HG03558 (cell line): Measurements from ENCODE around the gene ITGA7.
A peak's percentile ranks its signal among the peaks of the same experiment; 100 is the strongest.

Experiments
- ATAC-seq: cut with Tn5 transposase; IDR thresholded peaks from one replicate; pipeline ENCODE4 v1.9.1; 2021; ENCODE audit warnings: moderate number of reproducible peaks; ENCODE audit not compliant: unreplicated experiment; ENCODE audit errors: extremely low read depth

The ITGA7 gene

DNA sequence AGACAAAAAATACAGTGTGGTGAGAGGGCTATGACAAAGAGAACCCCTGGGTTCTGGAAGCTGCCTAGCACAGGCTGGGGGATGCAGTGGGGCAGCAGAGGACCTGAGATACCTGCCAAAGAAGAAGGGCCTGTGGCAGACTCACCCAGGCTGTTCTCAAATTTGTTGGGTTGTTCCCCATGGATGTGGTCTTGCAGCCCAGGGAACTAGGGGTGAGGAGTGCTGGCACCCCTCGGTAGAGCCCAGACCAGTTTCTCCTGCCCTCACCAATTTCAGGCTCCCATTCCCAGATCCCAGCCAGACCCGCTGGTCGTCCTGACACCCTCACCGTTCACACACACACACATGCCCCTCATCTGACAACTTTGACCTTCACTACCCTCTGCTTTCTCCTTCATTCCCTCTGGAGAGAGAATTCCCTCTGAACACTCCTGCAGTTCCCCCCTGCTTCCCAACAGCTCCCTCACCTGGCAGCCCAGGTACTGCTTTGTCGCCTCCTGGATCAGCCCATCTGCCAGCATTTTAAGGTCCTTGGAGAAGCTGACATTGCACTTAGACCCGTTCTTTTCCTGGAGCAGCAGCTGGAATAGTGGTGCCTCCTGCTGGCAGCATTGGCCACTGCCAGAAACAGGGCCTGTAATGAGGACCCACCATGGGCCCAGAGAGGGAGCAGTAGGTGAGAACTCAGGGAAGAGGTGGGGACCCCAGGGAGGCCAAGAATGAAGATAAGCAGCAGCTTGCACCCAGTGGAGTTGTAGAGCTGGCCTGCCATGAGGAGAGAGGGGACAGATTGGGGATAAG is 29.3 kb upstream of the ITGA7 start:
- ATAC-seq, result no peak

DNA sequence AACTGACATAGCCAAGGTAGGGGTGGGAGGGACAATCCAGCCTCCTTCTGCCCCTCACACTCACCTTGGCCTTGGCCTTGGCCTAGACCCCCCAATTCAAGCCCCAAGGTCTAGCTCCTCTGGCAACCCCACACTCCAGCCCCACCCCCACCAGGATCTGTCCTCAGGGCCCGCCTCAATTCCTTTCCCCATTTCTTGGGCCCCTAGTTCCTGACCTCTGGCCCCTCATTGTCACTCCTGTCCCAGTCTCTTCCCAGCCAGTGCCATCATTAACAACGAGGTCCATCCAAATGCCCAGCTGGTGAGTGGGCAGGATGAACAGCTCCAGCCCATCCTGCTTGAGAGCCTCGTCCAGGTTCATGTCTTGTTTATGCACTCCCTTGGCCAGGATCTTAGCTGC is 28.4 kb upstream of the ITGA7 start:
- no peak for ATAC-seq

DNA sequence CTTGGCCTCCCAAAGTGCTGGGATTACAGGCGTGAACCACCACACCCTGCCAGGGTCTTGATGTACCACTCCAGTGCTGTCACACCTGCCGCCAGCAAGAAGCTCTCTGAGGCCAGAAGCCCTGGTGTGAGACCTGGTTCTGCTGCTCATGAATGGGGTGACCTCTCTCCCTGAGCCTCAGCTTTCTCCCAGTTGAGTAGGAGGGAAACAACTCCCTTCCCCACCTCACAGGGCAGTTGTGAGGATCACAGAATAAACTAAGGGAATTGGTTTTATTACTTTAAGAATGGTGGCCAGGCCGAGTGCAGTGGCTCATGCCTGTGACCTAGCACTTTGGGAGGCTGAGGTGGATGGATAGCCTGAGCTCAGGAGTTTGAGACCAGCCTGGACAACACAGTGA is 26.9 kb upstream of the ITGA7 start:
- ATAC-seq, result no peak

DNA sequence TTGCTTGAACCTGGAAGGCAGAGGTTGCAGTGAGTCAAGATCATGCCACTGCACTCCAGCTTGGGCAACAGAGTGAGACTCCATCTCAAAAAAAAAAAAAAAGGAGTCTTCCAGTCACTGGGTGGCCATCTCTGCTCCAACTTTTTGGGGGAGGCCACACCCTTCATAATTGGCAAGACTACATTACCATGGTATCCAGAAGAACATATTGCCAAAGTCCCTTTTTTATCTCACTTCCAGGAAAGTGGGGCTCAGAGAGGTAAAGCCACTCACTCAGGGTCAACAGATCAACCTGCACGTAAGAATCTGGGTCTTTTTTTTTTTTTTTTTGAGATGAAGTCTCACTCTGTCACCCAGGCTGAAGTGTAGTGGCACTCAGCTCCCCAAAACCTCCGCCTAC is 26.2 kb upstream of the ITGA7 start:
- no peak for ATAC-seq

DNA sequence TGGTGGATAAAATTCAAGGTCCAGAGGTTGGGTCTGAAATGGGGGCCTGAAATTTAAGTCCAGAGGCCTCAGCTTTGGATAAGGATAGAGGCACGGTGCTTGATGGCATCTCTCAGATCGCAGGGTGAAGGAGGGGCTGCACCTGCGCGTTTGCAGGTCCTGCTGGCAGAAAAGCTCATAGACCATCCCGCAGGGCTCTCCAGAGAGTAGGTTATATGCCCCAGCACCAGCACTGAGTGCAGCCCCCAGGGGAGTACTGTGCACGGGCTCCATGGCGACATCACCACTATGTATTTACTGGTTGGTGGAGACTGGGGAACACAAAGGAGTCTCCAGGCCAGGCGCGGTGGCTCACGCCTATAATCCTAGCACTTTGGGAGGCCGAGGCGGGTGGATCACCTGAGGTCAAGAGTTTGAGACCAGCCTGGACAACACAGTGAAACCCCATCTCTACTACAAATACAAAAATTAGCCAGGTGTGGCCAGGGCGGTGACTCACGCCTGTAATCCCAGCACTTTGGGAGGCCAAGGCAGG is 25.4 kb upstream of the ITGA7 start:
- ATAC-seq, result no peak

DNA sequence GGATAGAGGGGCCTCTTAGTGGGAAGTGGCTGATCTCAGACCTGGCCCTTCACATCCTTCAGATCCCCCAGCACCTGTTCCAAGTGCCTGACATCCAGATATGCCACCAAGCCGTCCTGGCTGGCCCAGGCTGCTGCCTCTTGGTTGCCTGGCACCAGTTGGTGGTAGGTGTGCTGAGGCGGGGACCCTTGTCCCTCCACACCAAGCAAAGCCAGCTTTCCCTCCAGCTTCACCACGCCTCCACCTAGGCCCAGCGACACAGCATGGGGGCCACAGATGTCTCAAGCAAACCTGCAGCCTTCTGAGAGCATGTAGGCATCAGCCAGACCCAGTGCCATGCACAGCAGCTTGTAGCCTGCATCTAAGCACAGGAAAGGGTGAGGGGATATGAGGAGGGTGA is 24.6 kb upstream of the ITGA7 start:
- no peak for ATAC-seq

DNA sequence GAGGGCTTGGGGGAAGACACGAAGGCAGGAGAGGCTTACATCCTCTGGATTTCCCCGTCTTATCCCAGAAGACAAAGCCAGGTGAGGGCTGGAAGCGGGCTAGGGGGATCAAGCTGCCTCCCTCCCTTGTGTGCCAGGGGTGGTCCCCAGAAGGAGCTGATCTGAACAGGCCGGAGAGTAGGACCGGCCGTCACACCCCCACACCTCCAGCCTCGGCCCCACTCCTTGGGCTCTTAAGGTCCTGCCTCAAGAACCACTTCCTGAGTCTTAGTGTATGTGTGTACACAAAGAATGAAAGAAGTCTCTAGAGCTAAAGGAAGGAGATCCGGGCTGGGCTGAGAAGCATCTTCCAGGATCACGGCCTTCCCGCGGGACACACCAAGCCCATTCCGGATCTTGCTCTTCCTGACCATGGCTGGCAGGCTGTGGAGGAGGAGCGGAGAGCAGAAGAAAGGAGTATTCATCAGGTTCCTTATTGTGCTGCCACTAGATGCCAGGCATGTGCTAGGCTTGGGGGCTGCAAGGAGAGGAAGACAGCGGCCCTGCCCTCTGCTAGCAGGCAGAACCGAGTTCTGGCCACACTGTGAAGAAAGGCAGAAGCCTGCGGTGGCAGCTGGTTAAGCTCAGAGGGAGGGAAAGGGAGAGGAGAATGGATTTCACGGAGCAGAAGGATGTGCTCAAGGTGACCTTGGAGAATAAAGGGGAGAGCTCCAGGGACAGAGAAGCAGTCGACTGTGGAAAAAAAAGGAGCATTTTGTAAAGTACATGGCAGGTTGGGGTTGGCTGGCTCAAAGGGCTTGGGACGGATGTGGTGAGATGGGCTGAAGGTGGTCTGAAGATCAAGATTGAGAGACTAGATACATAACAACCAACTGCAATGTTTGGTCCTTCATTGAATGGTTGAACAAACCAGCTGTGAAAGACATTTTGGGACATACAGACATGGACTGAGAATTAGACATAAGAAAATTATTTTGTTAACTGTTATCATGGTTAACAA is 22.4 kb upstream of the ITGA7 start:
- ATAC-seq, result no peak

DNA sequence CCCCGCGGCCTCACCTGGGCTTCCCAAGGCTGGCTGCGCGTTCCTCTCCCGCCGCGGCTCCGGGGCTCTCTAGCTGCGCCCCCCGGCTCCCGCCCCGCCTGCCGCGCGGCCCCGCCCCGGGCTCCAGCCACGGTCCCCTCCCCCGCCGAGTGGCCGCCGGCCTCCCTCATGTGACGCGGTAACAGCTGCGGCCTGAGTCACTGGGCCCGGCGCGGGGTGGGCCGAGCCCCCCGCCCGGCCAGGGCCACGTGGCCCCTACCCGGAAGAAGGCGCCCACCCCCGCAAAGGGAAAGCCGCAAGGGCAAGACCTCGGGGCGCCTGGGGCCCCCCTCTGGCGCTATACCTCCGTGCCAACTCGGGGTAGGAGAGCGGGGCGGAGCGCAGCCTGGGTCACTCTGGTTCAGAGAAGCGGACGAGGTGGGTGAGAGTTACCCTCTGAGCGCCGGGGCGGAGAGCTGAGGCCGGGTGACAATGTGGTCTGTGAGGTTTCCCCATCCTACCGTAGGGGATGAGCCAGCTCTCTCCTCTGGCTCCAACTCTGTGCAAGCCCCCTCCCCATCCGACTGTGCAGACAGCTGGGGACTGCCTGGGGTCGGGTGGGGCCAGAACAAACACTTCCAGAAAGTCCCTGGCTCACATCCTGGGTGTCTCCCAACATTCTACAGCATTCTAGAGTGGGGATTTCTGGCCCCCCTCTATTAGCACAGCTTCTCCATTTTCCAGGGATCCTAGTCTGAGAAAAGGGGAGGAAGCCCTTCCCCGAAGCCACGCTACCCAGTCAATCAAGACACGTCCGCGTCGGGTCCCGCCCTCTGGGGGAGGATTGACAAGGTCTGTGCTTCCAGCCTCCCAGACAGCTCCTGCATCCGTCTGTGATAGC is 21.5 kb upstream of the ITGA7 start, which contains the start of gene CD63:
TSS of gene CD63 (minus strand) at position 71 of the 880 bp plus-strand sequence. CDS start 668 bp downstream, outside the sequence.
- ATAC-seq, result peak; percentile 46

DNA sequence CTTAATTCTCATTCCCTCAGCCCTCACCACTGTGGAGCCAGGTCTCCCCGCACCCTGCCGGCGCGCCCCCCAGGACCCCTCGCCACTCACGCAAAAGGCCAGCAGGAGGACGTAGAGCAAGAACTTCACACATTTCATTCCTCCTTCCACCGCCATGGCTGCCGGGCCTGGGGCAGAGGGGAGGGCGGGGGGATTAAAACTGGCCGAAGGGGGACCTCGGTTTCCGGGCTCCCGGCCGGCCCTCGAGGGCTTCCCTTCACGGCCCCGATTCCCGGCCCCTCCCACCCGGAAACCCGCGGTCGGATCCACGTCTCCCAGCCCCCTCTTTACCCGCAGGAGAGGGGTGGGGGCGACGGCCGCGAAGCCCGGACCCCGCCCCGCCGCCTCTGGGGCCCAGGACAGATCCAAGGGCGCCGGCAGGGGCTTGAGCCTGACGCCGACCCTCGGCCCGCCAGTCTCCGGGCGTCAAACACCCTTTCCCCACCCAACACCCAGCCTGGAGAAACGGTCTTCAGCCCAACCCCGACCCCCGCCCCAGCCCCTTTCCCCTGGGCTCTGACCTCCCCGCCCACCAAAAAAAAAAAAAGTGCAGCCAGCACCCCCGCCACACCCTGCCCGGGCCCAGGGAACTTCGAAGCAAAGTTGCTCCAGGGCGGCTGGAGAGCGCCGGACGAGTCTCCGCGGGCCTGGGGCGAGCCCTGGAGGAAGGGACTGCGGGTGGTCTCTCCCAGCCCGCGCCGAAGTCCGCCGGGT is 20.7 kb upstream of the ITGA7 start:
- ATAC-seq, result no peak

DNA sequence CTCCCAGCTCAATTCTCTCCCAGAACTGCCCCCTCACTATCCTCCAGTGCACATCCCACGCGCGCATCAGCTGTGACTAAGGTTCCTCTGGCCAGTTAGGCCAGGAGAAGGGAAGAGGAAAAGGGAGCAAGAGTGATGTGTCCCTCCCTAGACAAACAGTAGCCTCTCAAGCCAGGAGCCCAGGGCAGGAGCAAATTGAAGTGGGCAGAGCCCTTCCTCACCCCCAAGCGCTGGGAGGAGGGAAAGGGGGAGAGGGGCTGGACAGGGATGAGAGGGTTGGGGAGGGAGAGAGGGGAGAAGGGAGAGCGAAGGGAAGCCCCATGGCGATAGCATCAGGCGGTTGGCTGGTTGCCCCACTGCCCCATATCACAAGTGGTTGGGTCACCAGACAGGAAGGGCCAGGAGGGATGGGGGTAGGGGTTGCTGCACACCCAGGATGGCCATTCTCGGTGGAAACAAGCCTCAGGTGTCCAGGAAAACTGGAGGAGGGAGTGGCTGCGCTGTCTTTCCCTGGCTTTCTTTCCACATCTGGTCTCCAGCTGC is 20.0 kb upstream of the ITGA7 start:
- ATAC-seq, result no peak

DNA sequence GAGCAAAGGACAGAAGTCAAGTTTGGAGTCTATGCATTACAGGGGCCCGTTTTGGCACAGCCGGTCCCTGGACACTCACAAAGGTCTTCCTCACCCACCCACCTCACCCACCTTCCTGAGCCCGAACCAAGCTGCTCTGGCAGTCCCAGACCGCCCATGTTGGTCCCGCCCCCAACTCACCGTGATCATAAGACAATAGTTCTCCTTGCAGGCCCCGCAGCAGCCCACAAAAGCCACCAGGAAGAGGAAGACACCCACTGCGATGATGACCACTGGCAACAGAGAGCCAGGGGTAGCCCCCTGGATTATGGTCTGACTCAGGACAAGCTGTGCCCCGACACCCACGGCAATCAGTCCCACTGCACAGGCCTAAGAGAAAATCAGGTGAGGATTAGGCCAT is 19.3 kb upstream of the ITGA7 start:
- ATAC-seq, result no peak

DNA sequence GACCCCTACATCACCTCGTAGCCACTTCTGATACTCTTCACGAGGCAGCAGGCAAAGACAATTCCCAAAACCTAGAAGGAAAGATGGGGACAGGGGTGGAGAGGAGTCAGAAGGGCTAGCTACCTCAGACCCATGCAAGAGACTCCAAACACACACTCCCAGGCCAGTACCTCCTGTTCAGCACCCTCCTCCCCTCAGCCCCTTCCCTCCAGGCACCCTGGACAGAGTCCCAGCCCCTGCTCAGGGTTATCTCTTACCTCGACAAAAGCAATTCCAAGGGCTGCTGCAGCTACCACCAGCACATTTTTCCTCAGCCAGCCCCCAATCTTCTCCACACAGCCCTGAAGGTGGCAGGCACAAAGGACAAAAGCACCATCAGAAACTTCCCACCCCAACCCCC is 17.9 kb upstream of the ITGA7 start:
- no peak for ATAC-seq

DNA sequence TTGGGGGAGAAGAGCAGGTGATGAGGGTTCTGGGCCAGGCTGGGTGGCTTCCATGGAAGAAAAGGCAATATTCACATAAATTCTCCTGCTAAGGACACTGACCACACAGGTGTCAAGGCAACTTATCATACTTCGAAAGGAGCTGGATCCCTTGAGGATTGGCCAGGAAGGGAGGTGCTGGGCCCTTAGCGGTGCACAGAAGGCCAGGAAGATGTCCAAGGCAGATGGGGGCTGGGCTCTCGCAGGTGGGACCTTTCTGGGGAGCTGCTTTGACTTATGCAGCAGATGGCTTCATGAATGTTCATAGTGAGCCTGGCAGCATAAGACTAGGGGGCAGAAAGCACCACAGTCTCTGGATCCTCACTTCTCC is 17.2 kb upstream of the ITGA7 start:
- ATAC-seq, result no peak

DNA sequence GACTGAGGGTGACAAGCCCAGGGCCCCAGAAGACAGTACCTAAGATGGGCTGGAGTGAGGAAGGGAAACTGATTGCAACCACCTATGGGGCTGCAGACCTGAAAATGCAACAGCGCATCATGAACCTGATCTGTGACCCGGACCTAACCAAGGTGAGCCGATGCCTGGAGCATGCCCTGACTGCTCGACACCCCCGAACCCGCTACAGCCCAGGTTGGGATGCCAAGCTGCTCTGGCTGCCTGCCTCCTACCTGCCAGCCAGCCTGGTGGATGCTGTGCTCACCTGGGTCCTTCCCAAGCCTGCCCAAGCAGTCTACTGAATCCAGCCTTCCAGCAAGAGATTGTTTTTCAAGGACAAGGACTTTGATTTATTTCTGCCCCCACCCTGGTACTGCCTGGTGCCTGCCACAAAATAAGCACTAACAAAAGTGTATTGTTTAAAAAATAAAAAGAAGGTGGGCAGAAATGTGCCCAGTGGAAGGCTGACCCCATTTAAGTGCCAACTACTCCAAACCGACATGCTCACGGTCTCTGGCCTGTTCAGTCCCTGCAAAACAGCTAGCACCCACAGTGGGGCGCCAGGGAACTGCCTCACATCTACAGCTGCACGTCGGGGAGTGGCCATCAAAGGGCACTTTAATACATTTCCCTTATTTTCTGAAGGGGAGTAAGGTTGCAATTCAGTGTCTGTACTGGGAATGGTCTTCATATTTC is 16.7 kb upstream of the ITGA7 start:
- no peak for ATAC-seq

DNA sequence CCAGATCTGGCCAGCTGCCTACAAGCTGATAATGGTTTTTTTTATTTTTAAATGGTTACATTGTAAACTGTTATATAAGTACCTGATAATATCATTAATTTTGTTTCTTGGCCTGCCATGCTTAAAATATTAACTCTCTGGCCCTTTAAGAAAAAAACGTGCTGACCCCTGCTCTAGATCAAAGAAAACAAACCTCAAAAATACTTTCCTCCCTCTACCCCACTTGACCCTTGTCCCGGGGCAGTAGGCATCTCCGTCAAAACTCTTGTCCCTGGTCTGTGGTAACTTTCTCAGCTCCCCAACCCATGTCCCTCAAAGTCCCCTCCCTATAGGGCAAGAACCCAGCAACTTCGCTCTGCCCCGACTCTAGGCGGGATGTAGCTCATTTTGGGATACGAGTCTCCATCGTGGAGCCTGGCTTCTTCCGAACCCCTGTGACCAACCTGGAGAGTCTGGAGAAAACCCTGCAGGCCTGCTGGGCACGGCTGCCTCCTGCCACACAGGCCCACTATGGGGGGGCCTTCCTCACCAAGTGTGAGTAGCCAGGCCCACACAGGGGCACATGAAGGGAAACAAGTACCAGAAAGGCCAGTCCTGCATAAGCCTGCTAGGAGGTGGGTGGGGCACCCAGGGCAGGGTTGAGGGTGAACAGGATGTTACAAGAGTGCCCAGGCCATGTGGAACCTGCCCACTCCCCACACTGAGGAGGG is 16.0 kb upstream of the ITGA7 start:
- no peak for ATAC-seq

DNA sequence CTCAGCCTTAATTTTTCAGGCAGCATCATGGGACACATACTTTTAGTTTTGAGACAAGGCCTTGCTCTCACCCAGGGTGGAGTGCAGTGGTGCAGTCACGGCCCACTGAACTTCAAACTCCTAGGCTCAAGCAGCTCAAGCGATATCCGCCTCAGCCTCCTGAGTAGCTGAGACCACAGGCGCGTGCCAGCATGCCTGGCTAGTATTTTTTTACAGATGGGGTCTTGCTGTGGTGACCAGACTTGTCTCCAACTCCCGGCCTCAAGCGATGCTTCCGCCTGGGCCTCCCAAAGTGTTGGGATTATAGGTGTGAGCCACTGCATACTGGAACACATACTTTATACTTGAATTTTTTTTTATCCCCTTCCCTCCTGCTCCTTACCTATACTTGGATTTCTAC is 15.2 kb upstream of the ITGA7 start:
- ATAC-seq, result no peak

DNA sequence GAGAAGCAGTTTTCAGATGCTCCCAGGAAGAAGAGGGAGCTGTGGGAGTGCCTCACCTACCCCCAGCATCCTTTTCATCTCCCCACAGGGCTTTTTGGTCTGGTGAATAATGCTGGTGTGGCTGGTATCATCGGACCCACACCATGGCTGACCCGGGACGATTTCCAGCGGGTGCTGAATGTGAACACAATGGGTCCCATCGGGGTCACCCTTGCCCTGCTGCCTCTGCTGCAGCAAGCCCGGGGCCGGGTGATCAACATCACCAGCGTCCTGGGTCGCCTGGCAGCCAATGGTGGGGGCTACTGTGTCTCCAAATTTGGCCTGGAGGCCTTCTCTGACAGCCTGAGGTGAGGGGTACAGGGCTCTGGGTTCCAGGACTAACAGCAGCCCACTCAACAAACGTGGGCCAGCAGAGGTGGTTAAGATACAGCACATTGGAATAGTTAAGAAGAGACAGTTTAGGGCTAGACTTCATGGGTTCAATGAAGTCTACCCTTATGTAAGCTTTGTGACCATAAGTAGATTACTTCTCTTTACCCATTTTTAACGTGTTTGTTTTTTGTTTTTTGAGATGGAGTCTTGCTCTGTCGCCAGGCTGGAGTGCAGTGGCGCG is 14.0 kb upstream of the ITGA7 start:
- ATAC-seq, result no peak
